Keratinocyte (primary cell): Measurements from ENCODE around the gene TRAPPC6A. TPM values are rescaled to one million over a fixed set of nuclear protein-coding genes. Genes with fewer than 3 reads are reported as not detected.
A peak's percentile ranks its signal among the peaks of the same experiment; 100 is the strongest.

Experiments used
- DNase-seq: peaks from one replicate; pipeline ENCODE4 v3.0.0-alpha.2; 2011; ENCODE audit warnings: low read depth, missing footprints, low spot score
- FAIRE-seq: peaks from 2 replicates; lab custom pipeline; 2011; peaks lifted over from hg19 to GRCh38; lab: Jason Lieb, UNC
- H2AFZ ChIP-seq: 2 replicates; pipeline ENCODE4 v1.6.0; 2012; ENCODE audit warnings: low read length, control low read depth, inconsistent platforms; ENCODE audit not compliant: control insufficient read depth
- H3K27ac ChIP-seq: 2 replicates; pipeline ENCODE4 v1.5.1; 2011; ENCODE audit warnings: low read length; ENCODE audit not compliant: control insufficient read depth, insufficient read depth
- H3K27me3 ChIP-seq: 3 replicates; pipeline ENCODE4 v1.6.0; 2011; ENCODE audit warnings: low read length; ENCODE audit not compliant: control insufficient read depth, insufficient read depth; ENCODE audit errors: extremely low read depth
- H3K36me3 ChIP-seq, 2 experiments: 2 replicates in 1 of 2; 3 replicates in 1 of 2; pipeline ENCODE4 v1.5.1; 2011; ENCODE audit warnings: low read length in 2 of 2, mild to moderate bottlenecking in 1 of 2; ENCODE audit not compliant: control insufficient read depth in 2 of 2, insufficient read depth in 2 of 2; ENCODE audit errors: extremely low read depth in 1 of 2
- H3K4me1 ChIP-seq: 3 replicates; pipeline ENCODE4 v1.5.1; 2011; ENCODE audit warnings: low read length; ENCODE audit not compliant: control insufficient read depth, insufficient read depth; ENCODE audit errors: extremely low read depth
- H3K4me2 ChIP-seq: 3 replicates; pipeline ENCODE4 v1.6.0; 2011; ENCODE audit warnings: low read depth, low read length; ENCODE audit not compliant: control insufficient read depth, insufficient read depth; ENCODE audit errors: extremely low read depth
- H3K4me3 ChIP-seq, 3 experiments: fragments of 200-600 bp in 1 of 3; sonication (generic) in 1 of 3; 2 replicates in 2 of 3; 3 replicates in 1 of 3; pipeline ENCODE4 v1.5.1; 2011 to 2016; ENCODE audit warnings: low read length in 3 of 3, mild to moderate bottlenecking in 3 of 3, control low read depth in 2 of 3, inconsistent platforms in 1 of 3, low read depth in 1 of 3, mixed read lengths in 1 of 3, mixed run types in 1 of 3, moderate library complexity in 1 of 3; ENCODE audit not compliant: control insufficient read depth in 2 of 3, insufficient read depth in 2 of 3; ENCODE audit errors: extremely low read depth in 1 of 3
- H3K79me2 ChIP-seq: 2 replicates; pipeline ENCODE4 v1.6.0; 2012; ENCODE audit warnings: low read length; ENCODE audit not compliant: control insufficient read depth, insufficient read depth
- H3K9ac ChIP-seq: 3 replicates; pipeline ENCODE4 v1.6.0; 2011; ENCODE audit warnings: low read length; ENCODE audit not compliant: control insufficient read depth, insufficient read depth; ENCODE audit errors: extremely low read depth
- H3K9me1 ChIP-seq: 3 replicates; pipeline ENCODE4 v1.6.0; 2011; ENCODE audit warnings: low read length; ENCODE audit not compliant: control insufficient read depth, insufficient read depth; ENCODE audit errors: extremely low read depth
- H3K9me3 ChIP-seq: 2 replicates; pipeline ENCODE4 v1.5.1; 2012; ENCODE audit warnings: low read depth, low read length; ENCODE audit not compliant: control insufficient read depth
- H4K20me1 ChIP-seq: 3 replicates; pipeline ENCODE4 v1.6.0; 2011; ENCODE audit warnings: low read length; ENCODE audit not compliant: control insufficient read depth, insufficient read depth; ENCODE audit errors: extremely low read depth
- EZH2 ChIP-seq: IDR thresholded peaks from one replicate; pipeline ENCODE4 v1.6.1; 2012; ENCODE audit warnings: inconsistent platforms, mild to moderate bottlenecking, low read length, moderate library complexity
- dilution Hi-C: fragments of 300-500 bp; cut with MboI; formaldehyde crosslinking; loops from one replicate; pipeline ENCODE4 v1.7.0; 2020; ENCODE audit warnings: low sequenced_read_pairs; ENCODE audit not compliant: extremely low pct_ligation_motif_present
- polyA plus RNA-seq, 5 experiments: library from polyadenylated mRNA; depleted of rRNA in 3 of 5; stranded (reverse) in 3 of 5; stranded (forward) in 1 of 5; unstranded in 1 of 5; fragments of >200 nt; gene quantifications; 1 replicate in 1 of 5; 2 replicates in 3 of 5; 3 replicates in 1 of 5; pipeline versions ENCODE4 v1.2.1 to v1.2.3, GENCODE V29; 2011 to 2012; ENCODE audit warnings: missing spikeins in 2 of 5, low read depth in 1 of 5, low replicate concordance in 1 of 5
- TF ChIP-seq, protein P1 (sequence below), 3 experiments: IDR thresholded peaks in 1 of 3; conservative IDR thresholded peaks in 1 of 3; optimal IDR thresholded peaks in 1 of 3; 2 replicates in 2 of 3; 3 replicates in 1 of 3; pipeline versions ENCODE3 to v1.5.1; 2011; ENCODE audit warnings: low read length in 3 of 3, mild to moderate bottlenecking in 3 of 3, moderate library complexity in 2 of 3, control low read depth in 1 of 3, inconsistent platforms in 1 of 3; ENCODE audit not compliant: insufficient read depth in 2 of 3; ENCODE audit errors: extremely low read depth in 1 of 3

The TRAPPC6A gene
- polyA plus RNA-seq, 1 donor (not counting 4 experiments of a cell fraction or from before 2014, with no cell fraction given): 4.7 TPM

GRCh38 chr19:45195764-45196163 is 17.7 kb upstream of the TRAPPC6A start:
- DNase-seq: no peak
- H3K27me3 ChIP-seq: no peaks in the 10 kb centered on the region
- TF ChIP-seq, protein P1, sequence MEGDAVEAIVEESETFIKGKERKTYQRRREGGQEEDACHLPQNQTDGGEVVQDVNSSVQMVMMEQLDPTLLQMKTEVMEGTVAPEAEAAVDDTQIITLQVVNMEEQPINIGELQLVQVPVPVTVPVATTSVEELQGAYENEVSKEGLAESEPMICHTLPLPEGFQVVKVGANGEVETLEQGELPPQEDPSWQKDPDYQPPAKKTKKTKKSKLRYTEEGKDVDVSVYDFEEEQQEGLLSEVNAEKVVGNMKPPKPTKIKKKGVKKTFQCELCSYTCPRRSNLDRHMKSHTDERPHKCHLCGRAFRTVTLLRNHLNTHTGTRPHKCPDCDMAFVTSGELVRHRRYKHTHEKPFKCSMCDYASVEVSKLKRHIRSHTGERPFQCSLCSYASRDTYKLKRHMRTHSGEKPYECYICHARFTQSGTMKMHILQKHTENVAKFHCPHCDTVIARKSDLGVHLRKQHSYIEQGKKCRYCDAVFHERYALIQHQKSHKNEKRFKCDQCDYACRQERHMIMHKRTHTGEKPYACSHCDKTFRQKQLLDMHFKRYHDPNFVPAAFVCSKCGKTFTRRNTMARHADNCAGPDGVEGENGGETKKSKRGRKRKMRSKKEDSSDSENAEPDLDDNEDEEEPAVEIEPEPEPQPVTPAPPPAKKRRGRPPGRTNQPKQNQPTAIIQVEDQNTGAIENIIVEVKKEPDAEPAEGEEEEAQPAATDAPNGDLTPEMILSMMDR (optimal IDR thresholded peaks at IDR 0.05 in 1 of 3, IDR thresholded peaks at IDR 0.05 in 1 of 3, conservative IDR thresholded peaks at IDR 0.05 in 1 of 3; ENCODE audit: extremely low read depth in 1 of 3, insufficient read depth in 2 of 3, low read length in 3 of 3): no peak
- TF ChIP-seq EZH2: no peak
- H3K4me3 ChIP-seq: no peak overlapping the region
- no peak for FAIRE-seq
- no peak overlapping the region for H3K27ac ChIP-seq
- H3K9me1 ChIP-seq: no peaks in the 10 kb centered on the region
- H2AFZ ChIP-seq: no peak overlapping the region
- H3K79me2 ChIP-seq: no peaks in the 10 kb centered on the region
- dilution Hi-C loops: no loop called here
- no peak overlapping the region for H3K4me2 ChIP-seq
- H3K4me1 ChIP-seq: peaks cover 4% of the 10 kb centered on the region
- no peaks in the 10 kb centered on the region for H4K20me1 ChIP-seq
- no peaks in the 10 kb centered on the region for H3K36me3 ChIP-seq
- H3K9ac ChIP-seq: no peak overlapping the region
- no peaks in the 10 kb centered on the region for H3K9me3 ChIP-seq

DNA sequence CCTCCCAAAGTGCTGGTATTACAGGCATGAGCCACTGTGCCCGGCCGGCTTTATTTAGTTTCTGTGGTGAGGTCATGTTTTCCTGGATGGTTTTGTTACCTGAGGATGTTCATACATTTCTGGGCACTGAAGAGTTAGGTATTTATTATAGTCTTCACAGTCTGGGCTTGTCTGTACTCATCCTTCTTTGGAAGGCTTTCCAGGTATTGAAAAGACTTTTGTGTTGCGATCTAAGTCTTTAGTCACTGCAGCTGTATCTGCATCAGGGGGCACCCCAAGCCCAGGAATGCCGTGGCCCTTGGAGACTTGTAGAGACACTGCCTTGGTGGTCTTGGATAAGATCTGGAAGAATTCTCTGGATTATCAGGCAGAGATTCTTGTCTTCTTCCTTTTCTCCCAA is 13.3 kb upstream of the TRAPPC6A start:
- H3K36me3 ChIP-seq: no peaks in the 10 kb centered on the region

More for the DNA sequence above, 13.3 kb upstream of the TRAPPC6A start:
- dilution Hi-C loops: no loop called here
- peak overlapping the region; percentile 22 for H2AFZ ChIP-seq
- TF ChIP-seq, protein P1 (optimal IDR thresholded peaks at IDR 0.05 in 1 of 3, IDR thresholded peaks at IDR 0.05 in 1 of 3, conservative IDR thresholded peaks at IDR 0.05 in 1 of 3; ENCODE audit: extremely low read depth in 1 of 3, insufficient read depth in 2 of 3, low read length in 3 of 3): peak; percentile 25 to 71 (median 61)
- TF ChIP-seq EZH2: no peak
- peak; percentile 49 for FAIRE-seq
- peak overlapping the region; percentile 56 for H3K4me2 ChIP-seq
- peaks cover 4% of the 10 kb centered on the region for H3K4me1 ChIP-seq
- H3K79me2 ChIP-seq: no peaks in the 10 kb centered on the region
- no peaks in the 10 kb centered on the region for H3K9me1 ChIP-seq
- no peaks in the 10 kb centered on the region for H3K9me3 ChIP-seq
- no peak overlapping the region for H3K27ac ChIP-seq
- no peaks in the 10 kb centered on the region for H4K20me1 ChIP-seq
- H3K27me3 ChIP-seq: no peaks in the 10 kb centered on the region
- no peak overlapping the region for H3K4me3 ChIP-seq
- no peak overlapping the region for H3K9ac ChIP-seq
- DNase-seq: peak; percentile 62
